SK-N-SH treated with all-trans-retinoic acid at 6 μM for 48 hours (cell line): ENCODE data around the gene P2RY6.

Experiments used
- ATAC-seq: fragments of 200-7000 bp; cut with Tn5 transposase; 3 replicates; pipeline ENCODE4 v1.9.1; 2020; ENCODE audit warnings: mild to moderate bottlenecking, moderate library complexity
- ARNTL ChIP-seq: fragments of 450-650 bp; formaldehyde crosslinking; IDR thresholded peaks from 2 replicates; pipeline ENCODE4 v1.5.0; 2020; ENCODE audit warnings: low read depth, mild to moderate bottlenecking, moderate library complexity, borderline replicate concordance
- CREB5 ChIP-seq: fragments of 250-450 bp; sonication (Bioruptor Pico); IDR thresholded peaks from 2 replicates; pipeline ENCODE4 v1.5.1; 2020; ENCODE audit warnings: low read depth, mild to moderate bottlenecking, moderate library complexity
- CSDC2 ChIP-seq: fragments of 250-450 bp; sonication (Bioruptor Pico); IDR thresholded peaks from 2 replicates; pipeline ENCODE4 v1.5.0; 2020; ENCODE audit warnings: mild to moderate bottlenecking, moderate library complexity
- ESRRG ChIP-seq: fragments of 250-450 bp; sonication (Bioruptor Pico); IDR thresholded peaks from 2 replicates; pipeline ENCODE4 v1.6.1; 2021; ENCODE audit warnings: mild to moderate bottlenecking
- GLIS3 ChIP-seq: fragments of 250-450 bp; sonication (Bioruptor Pico); IDR thresholded peaks from 2 replicates; pipeline ENCODE4 v1.5.0; 2020; ENCODE audit warnings: mild to moderate bottlenecking, moderate library complexity
- ISL1 ChIP-seq: fragments of 250-450 bp; sonication (Bioruptor Pico); IDR thresholded peaks from 2 replicates; pipeline ENCODE4 v2.1.2; 2022; ENCODE audit warnings: mild to moderate bottlenecking, moderate library complexity
- OSR1 ChIP-seq: fragments of 250-450 bp; sonication (Bioruptor Pico); IDR thresholded peaks from 2 replicates; pipeline ENCODE4 v1.8.0; 2022; ENCODE audit warnings: moderate library complexity, mild to moderate bottlenecking, inconsistent platforms
- PPARA ChIP-seq: fragments of 250-450 bp; sonication (Bioruptor Pico); IDR thresholded peaks from 2 replicates; pipeline ENCODE4 v1.5.0; 2020; ENCODE audit warnings: mild to moderate bottlenecking, borderline replicate concordance
- RARB ChIP-seq: fragments of 250-450 bp; sonication (Bioruptor Pico); IDR thresholded peaks from 2 replicates; pipeline ENCODE4 v1.8.0; 2021; ENCODE audit warnings: mild to moderate bottlenecking, moderate library complexity
- SNAI2 ChIP-seq: fragments of 250-450 bp; sonication (Bioruptor Pico); IDR thresholded peaks from 2 replicates; pipeline ENCODE4 v1.5.0; 2020; ENCODE audit warnings: mild to moderate bottlenecking, moderate library complexity
- TCF4 ChIP-seq: fragments of 250-450 bp; sonication (Bioruptor Pico); IDR thresholded peaks from 2 replicates; pipeline ENCODE4 v1.8.0; 2021; ENCODE audit warnings: mild to moderate bottlenecking, moderate library complexity, borderline replicate concordance
- TOX ChIP-seq: fragments of 250-450 bp; sonication (Bioruptor Pico); IDR thresholded peaks from 2 replicates; pipeline ENCODE4 v1.8.0; 2021; ENCODE audit warnings: mild to moderate bottlenecking, moderate library complexity, borderline replicate concordance
- ZC3H10 ChIP-seq: fragments of 250-450 bp; sonication (Bioruptor Pico); IDR thresholded peaks from 2 replicates; pipeline ENCODE4 v1.5.1; 2021; ENCODE audit warnings: mild to moderate bottlenecking, moderate library complexity
- ZNF70 ChIP-seq: fragments of 450-650 bp; formaldehyde crosslinking; IDR thresholded peaks from 2 replicates; pipeline ENCODE4 v1.5.0; 2020; ENCODE audit warnings: mild to moderate bottlenecking, moderate library complexity
- ZNF8 ChIP-seq: fragments of 450-650 bp; formaldehyde crosslinking; IDR thresholded peaks from 2 replicates; pipeline ENCODE4 v1.5.0; 2020; ENCODE audit warnings: mild to moderate bottlenecking, moderate library complexity
- TF ChIP-seq, protein P1 (sequence below): fragments of 250-450 bp; sonication (Bioruptor Pico); IDR thresholded peaks from 2 replicates; pipeline ENCODE4 v1.8.0; 2021; ENCODE audit warnings: low read depth, mild to moderate bottlenecking, moderate library complexity, borderline replicate concordance
- TF ChIP-seq, protein P2 (sequence below): fragments of 250-450 bp; sonication (Bioruptor Pico); IDR thresholded peaks from 2 replicates; pipeline ENCODE4 v1.5.0; 2020; ENCODE audit warnings: mild to moderate bottlenecking, moderate library complexity

The P2RY6 gene

GRCh38 chr11:73260127-73260457, 12.0 kb upstream of the P2RY6 start:
- TF ChIP-seq ESRRG (CRISPR knock-in tag) = no peak
- no peak for TF ChIP-seq TCF4 (CRISPR knock-in tag)
- TF ChIP-seq OSR1 (CRISPR knock-in tag) = no peak
- TF ChIP-seq, protein P1, sequence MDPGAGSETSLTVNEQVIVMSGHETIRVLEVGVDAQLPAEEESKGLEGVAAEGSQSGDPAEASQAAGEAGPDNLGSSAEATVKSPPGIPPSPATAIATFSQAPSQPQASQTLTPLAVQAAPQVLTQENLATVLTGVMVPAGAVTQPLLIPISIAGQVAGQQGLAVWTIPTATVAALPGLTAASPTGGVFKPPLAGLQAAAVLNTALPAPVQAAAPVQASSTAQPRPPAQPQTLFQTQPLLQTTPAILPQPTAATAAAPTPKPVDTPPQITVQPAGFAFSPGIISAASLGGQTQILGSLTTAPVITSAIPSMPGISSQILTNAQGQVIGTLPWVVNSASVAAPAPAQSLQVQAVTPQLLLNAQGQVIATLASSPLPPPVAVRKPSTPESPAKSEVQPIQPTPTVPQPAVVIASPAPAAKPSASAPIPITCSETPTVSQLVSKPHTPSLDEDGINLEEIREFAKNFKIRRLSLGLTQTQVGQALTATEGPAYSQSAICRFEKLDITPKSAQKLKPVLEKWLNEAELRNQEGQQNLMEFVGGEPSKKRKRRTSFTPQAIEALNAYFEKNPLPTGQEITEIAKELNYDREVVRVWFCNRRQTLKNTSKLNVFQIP (CRISPR knock-in tag) = no peak
- no peak for TF ChIP-seq ZNF8 (CRISPR knock-in tag)
- no peak for TF ChIP-seq ZC3H10
- TF ChIP-seq ARNTL (CRISPR knock-in tag) = no peak
- no peak for TF ChIP-seq GLIS3 (CRISPR knock-in tag)
- TF ChIP-seq RARB = no peak
- TF ChIP-seq ISL1 (CRISPR knock-in tag) = no peak
- TF ChIP-seq, protein P2, sequence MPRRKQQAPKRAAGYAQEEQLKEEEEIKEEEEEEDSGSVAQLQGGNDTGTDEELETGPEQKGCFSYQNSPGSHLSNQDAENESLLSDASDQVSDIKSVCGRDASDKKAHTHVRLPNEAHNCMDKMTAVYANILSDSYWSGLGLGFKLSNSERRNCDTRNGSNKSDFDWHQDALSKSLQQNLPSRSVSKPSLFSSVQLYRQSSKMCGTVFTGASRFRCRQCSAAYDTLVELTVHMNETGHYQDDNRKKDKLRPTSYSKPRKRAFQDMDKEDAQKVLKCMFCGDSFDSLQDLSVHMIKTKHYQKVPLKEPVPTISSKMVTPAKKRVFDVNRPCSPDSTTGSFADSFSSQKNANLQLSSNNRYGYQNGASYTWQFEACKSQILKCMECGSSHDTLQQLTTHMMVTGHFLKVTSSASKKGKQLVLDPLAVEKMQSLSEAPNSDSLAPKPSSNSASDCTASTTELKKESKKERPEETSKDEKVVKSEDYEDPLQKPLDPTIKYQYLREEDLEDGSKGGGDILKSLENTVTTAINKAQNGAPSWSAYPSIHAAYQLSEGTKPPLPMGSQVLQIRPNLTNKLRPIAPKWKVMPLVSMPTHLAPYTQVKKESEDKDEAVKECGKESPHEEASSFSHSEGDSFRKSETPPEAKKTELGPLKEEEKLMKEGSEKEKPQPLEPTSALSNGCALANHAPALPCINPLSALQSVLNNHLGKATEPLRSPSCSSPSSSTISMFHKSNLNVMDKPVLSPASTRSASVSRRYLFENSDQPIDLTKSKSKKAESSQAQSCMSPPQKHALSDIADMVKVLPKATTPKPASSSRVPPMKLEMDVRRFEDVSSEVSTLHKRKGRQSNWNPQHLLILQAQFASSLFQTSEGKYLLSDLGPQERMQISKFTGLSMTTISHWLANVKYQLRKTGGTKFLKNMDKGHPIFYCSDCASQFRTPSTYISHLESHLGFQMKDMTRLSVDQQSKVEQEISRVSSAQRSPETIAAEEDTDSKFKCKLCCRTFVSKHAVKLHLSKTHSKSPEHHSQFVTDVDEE (CRISPR knock-in tag) = no peak
- no peak for TF ChIP-seq ZNF70 (CRISPR knock-in tag)
- no peak for TF ChIP-seq TOX (CRISPR knock-in tag)
- no peak for TF ChIP-seq PPARA (CRISPR knock-in tag)
- no peak for TF ChIP-seq CREB5 (CRISPR knock-in tag)
- TF ChIP-seq CSDC2 (CRISPR knock-in tag) = no peak
- no peak for TF ChIP-seq SNAI2 (CRISPR knock-in tag)
- no peak for ATAC-seq

- TF ChIP-seq, protein P2 (CRISPR knock-in tag) = no peak
- TF ChIP-seq ARNTL (CRISPR knock-in tag) = no peak
- TF ChIP-seq, all 23 proteins: peak for 0
- no peak for ATAC-seq
Observed at GRCh38 chr11:73262851-73263495, 9.2 kb upstream of the P2RY6 start.

- TF ChIP-seq TCF4 (CRISPR knock-in tag) = no peak
- no peak for TF ChIP-seq ISL1 (CRISPR knock-in tag)
- TF ChIP-seq TOX (CRISPR knock-in tag) = no peak
- no peak for TF ChIP-seq SNAI2 (CRISPR knock-in tag)
- TF ChIP-seq ESRRG (CRISPR knock-in tag) = no peak
- ATAC-seq = no peak
Observed at GRCh38 chr11:73263640-73264039, 8.5 kb upstream of the P2RY6 start.

GRCh38 chr11:73265278-73265810, 6.8 kb upstream of the P2RY6 start:
- TF ChIP-seq GLIS3 (CRISPR knock-in tag) = no peak
- TF ChIP-seq TCF4 (CRISPR knock-in tag) = no peak
- TF ChIP-seq PPARA (CRISPR knock-in tag) = no peak
- TF ChIP-seq OSR1 (CRISPR knock-in tag) = no peak
- TF ChIP-seq, protein P1 (CRISPR knock-in tag) = no peak
- TF ChIP-seq ARNTL (CRISPR knock-in tag) = no peak
- TF ChIP-seq, protein P2 (CRISPR knock-in tag) = no peak
- no peak for TF ChIP-seq ZC3H10
- TF ChIP-seq SNAI2 (CRISPR knock-in tag) = no peak
- TF ChIP-seq ESRRG (CRISPR knock-in tag) = no peak
- no peak for ATAC-seq
